ENCODE results near the gene PAPOLG.

GRCh38 chr2:60843006-60843405 lies 86.9 kb downstream of the PAPOLG start:
- TF ChIP-seq POLR2A (IDR thresholded peaks at IDR 0.05) (no peak), CTCF (IDR thresholded peaks at IDR 0.05) (no peak)
